ENCODE results near the gene ACVR1. TPM values are rescaled to one million over a fixed set of nuclear protein-coding genes. Genes with fewer than 3 reads are reported as not detected.
A peak's percentile ranks its signal among the peaks of the same experiment; 100 is the strongest.

Gene ACVR1
- total and polyA plus RNA-seq, 8 donors = 27.3 to 37.7 (median 31.8) TPM

DNA sequence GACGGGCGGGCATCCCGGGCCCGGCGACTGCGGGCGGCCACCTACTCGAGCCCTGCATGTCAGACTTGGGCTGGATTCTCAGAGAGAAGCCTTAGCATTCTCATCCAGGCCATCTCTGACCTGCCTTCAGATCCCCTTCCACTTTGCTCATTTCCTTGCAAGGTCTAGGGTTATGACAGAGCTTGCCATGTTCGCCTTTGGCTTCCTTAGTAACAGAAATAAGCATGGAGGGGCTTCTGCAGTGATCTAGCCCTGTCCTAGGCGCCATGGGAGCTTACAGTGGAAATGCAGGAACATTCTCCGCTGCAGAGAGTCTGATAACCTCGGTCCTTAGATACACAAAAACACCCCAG, 632 bp upstream of the ACVR1 start:
- intact Hi-C loops (cut with DNase I) = loop anchor here in 1 of 2 donors (10.0 kb wide), 1 partner anchor 92 kb away; no protein-coding TSS in a partner anchor

DNA sequence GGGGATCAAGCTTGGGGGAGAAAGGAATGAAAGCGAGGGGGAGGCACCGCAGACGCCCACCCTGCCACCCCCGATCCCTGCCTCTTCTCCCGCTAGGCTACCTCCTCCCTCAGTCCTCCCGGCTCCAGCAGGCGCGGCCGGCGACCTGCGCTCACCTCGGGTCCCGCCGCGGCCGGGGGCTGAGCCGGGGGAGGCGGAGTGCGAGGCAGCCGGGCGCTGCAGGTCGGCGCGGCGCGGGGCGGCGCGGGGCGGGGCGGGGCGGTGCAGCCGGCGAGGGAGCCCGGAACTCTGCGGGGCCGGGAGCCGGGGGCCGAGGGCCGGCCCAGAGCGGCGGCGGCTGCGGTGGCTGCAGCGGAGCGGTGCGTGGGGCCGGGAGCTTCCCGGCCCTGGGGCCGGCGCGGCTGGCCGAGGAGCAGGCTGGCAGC, 477 bp downstream of the ACVR1 start:
- H3K4me3 ChIP-seq = peak overlapping the region; percentile 55 to 75
- peaks cover 0 to 26% of the 10 kb centered on the region in 2 donors for H3K27me3 ChIP-seq
- H3K4me1 ChIP-seq = peaks cover 14 to 27% of the 10 kb centered on the region in 2 donors
- peak; percentile 55 for ATAC-seq
- DNase-seq = peak; percentile 34 to 93 (median 62)
- H3K27ac ChIP-seq = peak overlapping the region; percentile 95
- no peaks in the 10 kb centered on the region for H3K9me3 ChIP-seq
- intact Hi-C loops (cut with DNase I) = loop anchor here in 1 of 2 donors (10.0 kb wide), 1 partner anchor 91 kb away; no protein-coding TSS in a partner anchor
- no peaks in the 10 kb centered on the region for H3K36me3 ChIP-seq
- TF ChIP-seq, protein P1, sequence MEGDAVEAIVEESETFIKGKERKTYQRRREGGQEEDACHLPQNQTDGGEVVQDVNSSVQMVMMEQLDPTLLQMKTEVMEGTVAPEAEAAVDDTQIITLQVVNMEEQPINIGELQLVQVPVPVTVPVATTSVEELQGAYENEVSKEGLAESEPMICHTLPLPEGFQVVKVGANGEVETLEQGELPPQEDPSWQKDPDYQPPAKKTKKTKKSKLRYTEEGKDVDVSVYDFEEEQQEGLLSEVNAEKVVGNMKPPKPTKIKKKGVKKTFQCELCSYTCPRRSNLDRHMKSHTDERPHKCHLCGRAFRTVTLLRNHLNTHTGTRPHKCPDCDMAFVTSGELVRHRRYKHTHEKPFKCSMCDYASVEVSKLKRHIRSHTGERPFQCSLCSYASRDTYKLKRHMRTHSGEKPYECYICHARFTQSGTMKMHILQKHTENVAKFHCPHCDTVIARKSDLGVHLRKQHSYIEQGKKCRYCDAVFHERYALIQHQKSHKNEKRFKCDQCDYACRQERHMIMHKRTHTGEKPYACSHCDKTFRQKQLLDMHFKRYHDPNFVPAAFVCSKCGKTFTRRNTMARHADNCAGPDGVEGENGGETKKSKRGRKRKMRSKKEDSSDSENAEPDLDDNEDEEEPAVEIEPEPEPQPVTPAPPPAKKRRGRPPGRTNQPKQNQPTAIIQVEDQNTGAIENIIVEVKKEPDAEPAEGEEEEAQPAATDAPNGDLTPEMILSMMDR (IDR thresholded peaks at IDR 0.05) = no peak

More for the DNA sequence above, 632 bp upstream of the ACVR1 start:
- Histone ChIP-seq H3K4me3 (peak overlapping the region; percentile 53 to 75), H3K9me3 (no peaks in the 10 kb centered on the region), H3K27me3 (peaks cover 0 to 26% of the 10 kb centered on the region in 2 donors), H3K36me3 (no peaks in the 10 kb centered on the region), H3K27ac (peak overlapping the region; percentile 95), H3K4me1 (peaks cover 14 to 26% of the 10 kb centered on the region in 2 donors)
- no peak for ATAC-seq
- peak in 1 of 4 donors; percentile 18 for DNase-seq
- TF ChIP-seq, protein P1 (IDR thresholded peaks at IDR 0.05) = no peak

DNA sequence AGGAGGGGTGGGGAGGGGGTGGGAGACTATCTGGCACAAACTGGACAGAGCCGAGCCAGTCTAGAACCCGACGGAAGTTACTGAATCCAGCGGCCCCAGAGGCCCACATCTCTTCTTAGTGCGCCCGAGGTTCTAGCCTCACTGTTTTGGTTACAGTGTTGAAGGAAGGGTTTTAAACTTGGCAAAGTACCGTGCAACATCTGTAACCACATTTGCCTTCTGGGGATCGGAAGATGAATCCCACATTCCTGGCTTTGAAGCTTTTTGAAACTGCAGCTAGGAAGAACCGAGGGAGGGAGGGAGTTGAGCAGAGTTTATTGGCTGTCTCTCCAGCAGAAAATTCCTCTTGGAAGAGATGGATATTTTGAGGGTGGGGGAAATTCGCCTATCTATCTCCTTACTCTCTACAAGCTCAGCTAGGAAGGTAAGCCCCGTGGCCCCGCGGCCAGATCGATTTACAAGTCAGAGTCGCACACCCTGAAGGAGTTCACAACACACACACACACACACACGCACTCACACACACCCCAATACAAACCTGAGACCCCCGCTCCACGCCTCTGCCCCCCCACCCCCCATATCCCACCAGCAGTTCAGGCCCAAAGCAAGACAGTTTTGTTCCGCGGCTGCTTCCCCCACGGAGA, 1.0 kb downstream of the ACVR1 start:
- ATAC-seq (peak; percentile 22), DNase-seq (peak in 3 of 4 donors; percentile 42 to 62 (median 58))
- TF ChIP-seq, protein P1 (IDR thresholded peaks at IDR 0.05) = no peak
- Histone ChIP-seq H3K36me3 (no peaks in the 10 kb centered on the region), H3K27ac (peak overlapping the region; percentile 95), H3K4me1 (peaks cover 14 to 27% of the 10 kb centered on the region in 2 donors), H3K4me3 (peak overlapping the region; percentile 49 to 75), H3K9me3 (no peaks in the 10 kb centered on the region), H3K27me3 (peaks cover 0 to 26% of the 10 kb centered on the region in 2 donors)
- intact Hi-C loops (cut with DNase I) = loop anchor here in 1 of 2 donors (10.0 kb wide), 1 partner anchor 90 kb away; no protein-coding TSS in a partner anchor

DNA sequence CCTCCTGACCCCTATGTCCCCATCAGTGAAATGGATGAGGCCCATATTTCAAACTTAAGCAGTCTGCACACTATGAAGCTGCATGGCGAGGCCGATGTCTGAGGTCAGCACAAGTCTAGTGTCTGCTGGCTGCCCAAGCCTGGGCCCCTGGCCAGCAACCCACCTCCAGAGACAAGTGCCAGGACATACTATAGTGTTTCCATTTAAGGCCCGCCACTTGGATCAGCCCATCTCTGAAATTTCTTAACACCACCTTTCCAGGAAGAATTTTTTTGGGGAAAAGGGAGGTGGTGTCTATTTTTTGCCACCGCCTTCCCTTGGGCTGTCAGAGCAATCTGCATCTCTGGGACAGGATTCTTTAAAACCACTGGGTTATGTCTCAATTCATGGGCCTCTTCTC, 1.8 kb downstream of the ACVR1 start:
- peak overlapping the region; percentile 95 for H3K27ac ChIP-seq
- H3K4me1 ChIP-seq = peaks cover 14 to 28% of the 10 kb centered on the region in 2 donors
- peak overlapping the region; percentile 49 to 75 for H3K4me3 ChIP-seq
- TF ChIP-seq, protein P1 (IDR thresholded peaks at IDR 0.05) = no peak
- no peaks in the 10 kb centered on the region for H3K36me3 ChIP-seq
- no peaks in the 10 kb centered on the region for H3K9me3 ChIP-seq
- ATAC-seq (no peak), DNase-seq (no peak)
- intact Hi-C loops (cut with DNase I) = loop anchor here in 1 of 2 donors (10.0 kb wide), 1 partner anchor 90 kb away; no protein-coding TSS in a partner anchor
- H3K27me3 ChIP-seq = peaks cover 0 to 26% of the 10 kb centered on the region in 2 donors

DNA sequence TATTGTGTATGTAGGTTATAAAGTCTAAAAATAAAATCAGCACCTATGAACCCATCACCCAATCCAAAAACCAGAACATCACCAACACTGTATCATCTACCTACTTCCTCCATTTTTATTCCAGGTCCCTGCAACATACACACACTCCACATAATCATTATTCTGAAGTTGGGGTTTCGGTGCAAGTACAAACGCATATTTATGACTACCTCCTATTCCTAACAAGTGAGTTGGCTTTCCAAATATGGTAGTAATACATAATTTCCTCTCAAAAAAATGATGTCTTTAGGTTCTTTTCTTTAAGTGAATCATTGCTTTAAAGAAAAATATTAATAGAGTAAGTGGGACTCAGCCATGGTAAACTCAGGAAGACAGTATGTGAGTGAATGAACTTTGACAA, 3.3 kb downstream of the ACVR1 start:
- Histone ChIP-seq H3K27me3 (peaks cover 0 to 26% of the 10 kb centered on the region in 2 donors), H3K4me1 (peaks cover 14 to 34% of the 10 kb centered on the region in 2 donors), H3K9me3 (no peaks in the 10 kb centered on the region), H3K27ac (no peak overlapping the region), H3K36me3 (no peaks in the 10 kb centered on the region), H3K4me3 (no peak overlapping the region)
- ATAC-seq (no peak), DNase-seq (no peak)
- TF ChIP-seq, protein P1 (IDR thresholded peaks at IDR 0.05) = no peak
- intact Hi-C loops (cut with DNase I) = loop anchor here in 1 of 2 donors (10.0 kb wide), 1 partner anchor 88 kb away; no protein-coding TSS in a partner anchor
